Mucosa of descending colon (tissue), 3 donors: ENCODE data around the gene KRT3. TPM values are rescaled to one million over a fixed set of nuclear protein-coding genes. Genes with fewer than 3 reads are reported as not detected.

Experiments used
- ATAC-seq: fragments of 200-7000 bp; cut with Tn5 transposase; one replicate; pipeline ENCODE4 v1.9.1; 2020; ENCODE audit warnings: mild to moderate bottlenecking, moderate library complexity
- DNase-seq, 3 donors: peaks; one replicate each; pipeline ENCODE4 v3.0.0-alpha.2; 2020
- H3K36me3 ChIP-seq: fragments of 200-600 bp; one replicate; pipeline ENCODE4 v1.8.0; 2021; ENCODE audit warnings: low read depth, mild to moderate bottlenecking
- H3K4me1 ChIP-seq: fragments of 200-600 bp; one replicate; pipeline ENCODE4 v1.8.0; 2021; ENCODE audit warnings: low read depth, mild to moderate bottlenecking
- H3K4me3 ChIP-seq: fragments of 200-600 bp; one replicate; pipeline ENCODE4 v1.8.0; 2021; ENCODE audit warnings: mild to moderate bottlenecking
- H3K9me3 ChIP-seq: fragments of 200-600 bp; one replicate; pipeline ENCODE4 v1.8.0; 2021; ENCODE audit warnings: mild to moderate bottlenecking
- CTCF ChIP-seq: fragments of 200-600 bp; IDR thresholded peaks from one replicate; pipeline ENCODE4 v1.8.0; 2022; ENCODE audit warnings: antibody characterized with exemption, mild to moderate bottlenecking
- intact Hi-C, 2 donors: fragments of 100-400 bp; cut with DNase I in 1 of 2; cut with micrococcal nuclease in 1 of 2; formaldehyde crosslinking; loops; one replicate each; pipeline versions ENCODE4 v1.11.0 to v1.11.1; 2022; cut with DNase I, micrococcal nuclease
- total RNA-seq, 3 donors: library from RNA; stranded (reverse); fragmentation: NEBNext Ultra II Directional in 2 of 3; extraction: Animal tissue kit (Norgen Biotek cat#: 25700) in 2 of 3; gene quantifications; one replicate each; pipeline versions ENCODE4 v1.2.1 to v1.2.4, GENCODE V29; 2021 to 2023
- donor health status: DM: no; HTN: no; CAD: no; lungs with moderate emphysema.
- donor health status: DM: no; HTN: no; CAD: no.
- donor health status: DM: no; HTN: yes; CAD: no.

The KRT3 gene
- total RNA-seq, 3 donors from 2014 or later = not detected

- intact Hi-C loops = no loop called here
- no peak overlapping the region for H3K4me3 ChIP-seq
- no peaks in the 10 kb centered on the region for H3K4me1 ChIP-seq
- DNase-seq (no peak), ATAC-seq (no peak)
- H3K9me3 ChIP-seq = no peaks in the 10 kb centered on the region
- no peaks in the 10 kb centered on the region for H3K36me3 ChIP-seq
- no peak for TF ChIP-seq CTCF
Measured at GRCh38 chr12:52813203-52813819, 17.4 kb upstream of the KRT3 start.

- Histone ChIP-seq H3K4me3 (no peak overlapping the region), H3K9me3 (no peaks in the 10 kb centered on the region), H3K4me1 (no peaks in the 10 kb centered on the region), H3K36me3 (no peaks in the 10 kb centered on the region)
- TF ChIP-seq CTCF = no peak
- intact Hi-C loops = no loop called here
- DNase-seq = no peak
- no peak for ATAC-seq
Measured at GRCh38 chr12:52812749-52813148, 16.8 kb upstream of the KRT3 start.

- Histone ChIP-seq H3K4me3 (no peak overlapping the region), H3K36me3 (no peaks in the 10 kb centered on the region), H3K4me1 (no peaks in the 10 kb centered on the region), H3K9me3 (no peaks in the 10 kb centered on the region)
- intact Hi-C loops = no loop called here
- no peak for ATAC-seq
- no peak for DNase-seq
- no peak for TF ChIP-seq CTCF
Measured at GRCh38 chr12:52812073-52812400, 16.1 kb upstream of the KRT3 start.

- intact Hi-C loops = no loop called here
- no peaks in the 10 kb centered on the region for H3K9me3 ChIP-seq
Measured at GRCh38 chr12:52811191-52812072, 15.5 kb upstream of the KRT3 start.

GRCh38 chr12:52810554-52810953 lies 14.6 kb upstream of the KRT3 start:
- Histone ChIP-seq H3K9me3 (no peaks in the 10 kb centered on the region), H3K4me3 (no peak overlapping the region), H3K4me1 (no peaks in the 10 kb centered on the region), H3K36me3 (no peaks in the 10 kb centered on the region)
- intact Hi-C loops = no loop called here
- ATAC-seq (no peak), DNase-seq (no peak)
- TF ChIP-seq CTCF = no peak

More at GRCh38 chr12:52811191-52812072, 15.5 kb upstream of the KRT3 start:
- no peak for ATAC-seq
- no peaks in the 10 kb centered on the region for H3K4me1 ChIP-seq
- no peaks in the 10 kb centered on the region for H3K36me3 ChIP-seq
- no peak overlapping the region for H3K4me3 ChIP-seq
- DNase-seq = no peak
- no peak for TF ChIP-seq CTCF
